Testis (tissue), 2 donors: ENCODE data around the gene AZU1.

Source experiments
- CTCF ChIP-seq, 3 experiments: fragments of 450-650 bp in 2 of 3; fragments of 200-600 bp in 1 of 3; sonication (generic) in 1 of 3; IDR thresholded peaks; one replicate each; pipeline ENCODE4 v1.5.1; 2016 to 2019; ENCODE audit warnings: antibody characterized with exemption in 3 of 3, mild to moderate bottlenecking in 2 of 3, moderate library complexity in 1 of 3
- POLR2A ChIP-seq: fragments of 450-650 bp; IDR thresholded peaks from one replicate; pipeline ENCODE4 v1.6.1; 2017; ENCODE audit warnings: antibody characterized with exemption, mild to moderate bottlenecking, moderate library complexity

- TF ChIP-seq CTCF (IDR thresholded peaks at IDR 0.05) (no peak), POLR2A (no peak)
Measured at GRCh38 chr19:803099-803561, 24.5 kb upstream of the AZU1 start.
